Measurements from ENCODE around the gene KRTAP4-16.

Gene KRTAP4-16

GRCh38 chr17:41054025-41054424 lies 48.0 kb downstream of the KRTAP4-16 start:
- TF ChIP-seq CTCF (IDR thresholded peaks at IDR 0.05; ENCODE audit: low read depth, low read length, missing control alignments): no peak
- no peak for DNase-seq (ENCODE audit: extremely low read depth, low read depth)
- no peak overlapping the region for H3K4me3 ChIP-seq (replicated peaks; ENCODE audit: low read depth, low read length)

- TF ChIP-seq CTCF (IDR thresholded peaks at IDR 0.05; ENCODE audit: low read depth, low read length, missing control alignments): no peak
- no peak overlapping the region for H3K4me3 ChIP-seq (replicated peaks; ENCODE audit: low read depth, low read length)
- DNase-seq (ENCODE audit: extremely low read depth, low read depth): no peak
These were observed 49.4 kb downstream of the KRTAP4-16 start for GRCh38 chr17:41052566-41052965.
